HG03108 (cell line): ENCODE results near the gene TTC38.
"Not testable (repeated sequence)": the region's sequence is repeated elsewhere in the genome, so short reads cannot be mapped to it uniquely, and the experiment has no call there.

ENCODE experiments used
- ATAC-seq: cut with Tn5 transposase; IDR thresholded peaks from one replicate; pipeline ENCODE4 v1.9.1; 2021; ENCODE audit warnings: moderate library complexity; ENCODE audit not compliant: unreplicated experiment

Gene TTC38

GRCh38 chr22:46245511-46245910, 22.3 kb upstream of the TTC38 start:
- no peak for ATAC-seq

GRCh38 chr22:46246178-46246577, 21.6 kb upstream of the TTC38 start:
- no peak for ATAC-seq

GRCh38 chr22:46247443-46247975, 20.3 kb upstream of the TTC38 start:
- ATAC-seq, result no peak

GRCh38 chr22:46250035-46250782, 17.6 kb upstream of the TTC38 start, which contains the start of gene CDPF1:
CDPF1 (minus strand) TSS chr22:46250293; CDS start chr22:46248284, 2,009 bp downstream.
- ATAC-seq, result peak; percentile 73

GRCh38 chr22:46250783-46251125, 17.1 kb upstream of the TTC38 start:
- peak; percentile 5 for ATAC-seq

GRCh38 chr22:46251266-46251665, 16.5 kb upstream of the TTC38 start:
- no peak for ATAC-seq

GRCh38 chr22:46251816-46252380, 15.9 kb upstream of the TTC38 start:
- ATAC-seq, result no peak

GRCh38 chr22:46256358-46256958, 11.3 kb upstream of the TTC38 start:
- no peak for ATAC-seq

- ATAC-seq, result no peak
These were observed 8.4 kb upstream of the TTC38 start for GRCh38 chr22:46259374-46259773.

- ATAC-seq, result no peak
These were observed 7.8 kb upstream of the TTC38 start for GRCh38 chr22:46260038-46260437.

- no peak for ATAC-seq
These were observed 5.2 kb upstream of the TTC38 start for GRCh38 chr22:46262449-46263215.

- no peak for ATAC-seq
These were observed 4.6 kb upstream of the TTC38 start, which contains the start of gene PKDREJ for GRCh38 chr22:46263216-46263590. PKDREJ (minus strand) TSS chr22:46263343; CDS start chr22:46263322, 21 bp downstream.

GRCh38 chr22:46264520-46264919, 3.3 kb upstream of the TTC38 start:
- not testable (repeated sequence) for ATAC-seq

GRCh38 chr22:46265627-46266026, 2.2 kb upstream of the TTC38 start:
- not testable (repeated sequence) for ATAC-seq

- ATAC-seq, result no peak
These were observed 1.8 kb downstream of the TTC38 start for GRCh38 chr22:46269564-46269963.

GRCh38 chr22:46272196-46272595, 4.4 kb downstream of the TTC38 start:
- no peak for ATAC-seq

GRCh38 chr22:46272762-46273431, 5.1 kb downstream of the TTC38 start:
- no peak for ATAC-seq

- ATAC-seq, result no peak
These were observed 5.8 kb downstream of the TTC38 start for GRCh38 chr22:46273432-46274148.

GRCh38 chr22:46274381-46274780, 6.6 kb downstream of the TTC38 start:
- ATAC-seq, result no peak
